Testis (tissue), 2 donors: ENCODE data around the gene HEPHL1.

Experiments used
- POLR2A ChIP-seq: fragments of 450-650 bp; IDR thresholded peaks from one replicate; pipeline ENCODE4 v1.6.1; 2017; ENCODE audit warnings: antibody characterized with exemption, mild to moderate bottlenecking, moderate library complexity
- TF ChIP-seq, protein P1 (sequence below), 3 experiments: fragments of 450-650 bp in 2 of 3; fragments of 200-600 bp in 1 of 3; sonication (generic) in 1 of 3; IDR thresholded peaks; one replicate each; pipeline ENCODE4 v1.5.1; 2016 to 2019; ENCODE audit warnings: antibody characterized with exemption in 3 of 3, mild to moderate bottlenecking in 2 of 3, moderate library complexity in 1 of 3

DNA sequence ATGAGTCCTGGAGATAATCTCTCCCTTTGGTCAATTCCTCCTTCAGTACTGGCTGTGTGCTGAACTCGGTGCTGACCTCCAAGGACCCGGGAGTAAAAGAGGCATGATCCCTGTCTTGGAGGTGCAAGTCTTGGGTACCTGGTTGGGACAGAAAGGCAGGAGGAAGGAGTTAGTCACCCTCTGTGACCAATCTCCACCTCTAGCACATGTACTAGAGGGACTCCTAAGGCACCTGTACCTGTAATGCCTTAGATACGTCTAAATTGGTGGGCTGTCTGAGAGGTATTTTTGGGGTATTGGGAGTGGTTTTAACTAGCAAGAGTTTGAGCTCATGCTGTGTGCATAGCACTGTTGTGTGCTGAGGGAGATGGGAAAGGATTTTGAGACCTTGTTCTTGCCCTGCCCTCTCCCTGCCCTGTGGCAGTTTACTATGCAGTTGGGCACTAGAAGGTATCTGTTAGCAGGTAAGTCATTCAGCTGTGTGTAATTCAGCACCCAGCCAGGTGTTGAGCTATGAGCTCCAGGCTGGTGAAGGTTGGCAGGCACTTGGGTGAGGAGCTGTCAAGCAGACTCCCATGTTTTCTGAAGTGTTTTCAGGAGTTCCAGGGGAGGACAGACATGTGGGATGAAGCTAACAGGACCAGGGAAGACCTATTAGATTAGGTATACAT, 110.0 kb downstream of the HEPHL1 start:
- TF ChIP-seq, protein P1, sequence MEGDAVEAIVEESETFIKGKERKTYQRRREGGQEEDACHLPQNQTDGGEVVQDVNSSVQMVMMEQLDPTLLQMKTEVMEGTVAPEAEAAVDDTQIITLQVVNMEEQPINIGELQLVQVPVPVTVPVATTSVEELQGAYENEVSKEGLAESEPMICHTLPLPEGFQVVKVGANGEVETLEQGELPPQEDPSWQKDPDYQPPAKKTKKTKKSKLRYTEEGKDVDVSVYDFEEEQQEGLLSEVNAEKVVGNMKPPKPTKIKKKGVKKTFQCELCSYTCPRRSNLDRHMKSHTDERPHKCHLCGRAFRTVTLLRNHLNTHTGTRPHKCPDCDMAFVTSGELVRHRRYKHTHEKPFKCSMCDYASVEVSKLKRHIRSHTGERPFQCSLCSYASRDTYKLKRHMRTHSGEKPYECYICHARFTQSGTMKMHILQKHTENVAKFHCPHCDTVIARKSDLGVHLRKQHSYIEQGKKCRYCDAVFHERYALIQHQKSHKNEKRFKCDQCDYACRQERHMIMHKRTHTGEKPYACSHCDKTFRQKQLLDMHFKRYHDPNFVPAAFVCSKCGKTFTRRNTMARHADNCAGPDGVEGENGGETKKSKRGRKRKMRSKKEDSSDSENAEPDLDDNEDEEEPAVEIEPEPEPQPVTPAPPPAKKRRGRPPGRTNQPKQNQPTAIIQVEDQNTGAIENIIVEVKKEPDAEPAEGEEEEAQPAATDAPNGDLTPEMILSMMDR (IDR thresholded peaks at IDR 0.05) = no peak
- TF ChIP-seq POLR2A = no peak
